GM23338 (cell line): ENCODE measurements around the gene KIAA1217. TPM values are rescaled to one million over a fixed set of nuclear protein-coding genes. Genes with fewer than 3 reads are reported as not detected.

Source experiments
- ATAC-seq: fragments of 200-7000 bp; cut with Tn5 transposase; 3 replicates; pipeline ENCODE4 v1.9.1; 2020
- DNase-seq: peaks from one replicate; pipeline ENCODE4 v3.0.0-alpha.2; 2015; ENCODE audit warnings: low spot score
- H2AFZ ChIP-seq: fragments of 200-600 bp; sonication (generic); 2 replicates; pipeline ENCODE4 v1.8.0; 2016; ENCODE audit warnings: antibody characterized with exemption, mild to moderate bottlenecking, moderate library complexity
- H3F3A ChIP-seq: fragments of 200-600 bp; sonication (generic); replicated peaks from 2 replicates; pipeline ENCODE4 v1.8.0; 2017; ENCODE audit warnings: antibody characterized with exemption, mixed run types, low read depth
- H3K27ac ChIP-seq: fragments of 200-600 bp; sonication (generic); 2 replicates; pipeline ENCODE4 v1.6.1; 2016; ENCODE audit warnings: low read depth
- H3K27me3 ChIP-seq: fragments of 200-600 bp; sonication (generic); 2 replicates; pipeline ENCODE4 v1.8.0; 2016; ENCODE audit warnings: mild to moderate bottlenecking, mixed run types, moderate library complexity; ENCODE audit not compliant: insufficient read depth
- H3K36me3 ChIP-seq: fragments of 200-600 bp; sonication (generic); 2 replicates; pipeline ENCODE4 v1.8.0; 2016; ENCODE audit warnings: mild to moderate bottlenecking; ENCODE audit not compliant: insufficient read depth
- H3K4me1 ChIP-seq: fragments of 200-600 bp; sonication (generic); 2 replicates; pipeline ENCODE4 v1.8.0; 2016; ENCODE audit warnings: mild to moderate bottlenecking, moderate library complexity; ENCODE audit not compliant: insufficient read depth
- H3K4me2 ChIP-seq: fragments of 200-600 bp; sonication (generic); 2 replicates; pipeline ENCODE4 v1.7.1; 2017; ENCODE audit warnings: mixed run types
- H3K4me3 ChIP-seq: fragments of 200-600 bp; sonication (generic); 2 replicates; pipeline ENCODE4 v1.6.1; 2016; ENCODE audit warnings: mixed run types
- H3K79me2 ChIP-seq: fragments of 200-600 bp; sonication (generic); replicated peaks from 2 replicates; pipeline ENCODE4 v1.8.0; 2017; ENCODE audit warnings: mild to moderate bottlenecking; ENCODE audit not compliant: insufficient read depth
- H3K9me2 ChIP-seq: fragments of 200-600 bp; sonication (generic); 2 replicates; pipeline ENCODE4 v1.8.0; 2017; ENCODE audit not compliant: insufficient read depth
- H4K20me1 ChIP-seq: fragments of 200-600 bp; sonication (generic); replicated peaks from 2 replicates; pipeline ENCODE4 v1.8.0; 2017; ENCODE audit warnings: mild to moderate bottlenecking; ENCODE audit not compliant: insufficient read depth
- H3K27ac Mint-ChIP-seq: 2 replicates; pipeline ENCODE4 v1.8.0; 2020; ENCODE audit warnings: inconsistent platforms, mild to moderate bottlenecking, moderate library complexity, mixed read lengths
- H3K27me3 Mint-ChIP-seq: 3 replicates; pipeline ENCODE4 v1.8.0; 2022; ENCODE audit warnings: low read depth, mild to moderate bottlenecking, moderate library complexity, mixed read lengths, inconsistent platforms; ENCODE audit not compliant: insufficient read depth, poor library complexity
- H3K36me3 Mint-ChIP-seq: 3 replicates; pipeline ENCODE4 v1.8.0; 2021; ENCODE audit warnings: low read depth, mild to moderate bottlenecking, inconsistent platforms, moderate library complexity, mixed read lengths
- H3K4me1 Mint-ChIP-seq: 3 replicates; pipeline ENCODE4 v1.8.0; 2020; ENCODE audit warnings: mild to moderate bottlenecking, inconsistent platforms, mixed read lengths
- H3K4me3 Mint-ChIP-seq: 3 replicates; pipeline ENCODE4 v1.8.0; 2021; ENCODE audit warnings: moderate library complexity, mild to moderate bottlenecking, inconsistent platforms, mixed read lengths
- H3K9me3 Mint-ChIP-seq: 3 replicates; pipeline ENCODE4 v1.8.0; 2020; ENCODE audit warnings: moderate library complexity, mild to moderate bottlenecking, inconsistent platforms, mixed read lengths
- CREB1 ChIP-seq: fragments of 250-450 bp; sonication (Bioruptor Pico); IDR thresholded peaks from 2 replicates; pipeline ENCODE4 v1.5.0; 2020; ENCODE audit warnings: low read depth, mild to moderate bottlenecking, moderate library complexity
- CTCF ChIP-seq, 2 experiments: fragments of 200-600 bp in 1 of 2; sonication (generic) in 1 of 2; conservative IDR thresholded peaks; 2 replicates each; pipeline versions ENCODE4 v1.5.1 to v1.6.1; 2016 to 2017; ENCODE audit warnings: antibody characterized with exemption in 2 of 2, low read depth in 2 of 2, mild to moderate bottlenecking in 2 of 2, moderate library complexity in 1 of 2
- ETS1 ChIP-seq: IDR thresholded peaks from 2 replicates; pipeline ENCODE4 v1.6.1; 2016; ENCODE audit warnings: antibody characterized with exemption
- EZH2 ChIP-seq: fragments of 200-600 bp; sonication (generic); IDR thresholded peaks from one replicate; pipeline ENCODE4 v1.8.0; 2017; ENCODE audit warnings: antibody characterized with exemption, mild to moderate bottlenecking, low read depth; ENCODE audit not compliant: unreplicated experiment
- EZH2phosphoT487 ChIP-seq: fragments of 200-600 bp; sonication (generic); IDR thresholded peaks from one replicate; pipeline ENCODE4 v1.8.1; 2018; ENCODE audit warnings: antibody characterized with exemption; ENCODE audit not compliant: unreplicated experiment
- JUNB ChIP-seq: IDR thresholded peaks from one replicate; pipeline ENCODE4 v1.6.1; 2016; ENCODE audit warnings: antibody characterized with exemption; ENCODE audit not compliant: unreplicated experiment
- NANOG ChIP-seq: IDR thresholded peaks from 2 replicates; pipeline ENCODE4 v1.6.1; 2016; ENCODE audit warnings: antibody characterized with exemption, borderline replicate concordance
- REST ChIP-seq: IDR thresholded peaks from one replicate; pipeline ENCODE4 v1.6.1; 2018; ENCODE audit warnings: antibody characterized with exemption; ENCODE audit not compliant: unreplicated experiment
- ZNF114 ChIP-seq: fragments of 250-450 bp; sonication (Bioruptor Pico); IDR thresholded peaks from 2 replicates; pipeline ENCODE4 v1.5.0; 2020; ENCODE audit warnings: mild to moderate bottlenecking, moderate library complexity
- ZNF331 ChIP-seq: fragments of 250-450 bp; sonication (Bioruptor Pico); IDR thresholded peaks from 2 replicates; pipeline ENCODE4 v1.5.0; 2020; ENCODE audit warnings: low read depth, mild to moderate bottlenecking, moderate library complexity
- polyA plus RNA-seq: library from polyadenylated mRNA; unstranded; fragments of >200 nt; fragmentation: Nextera tagmentation; extraction: Ambion mirVana; gene quantifications from 2 replicates; pipeline ENCODE4 v1.2.1, GENCODE V29; 2016
- total RNA-seq: library from RNA; depleted of rRNA; stranded (reverse); fragments of >200 nt; shearing (Covaris generic); gene quantifications from 2 replicates; pipeline ENCODE4 v1.2.3, GENCODE V29; 2014

KIAA1217 gene
- total and polyA plus RNA-seq, 2 experiments from 2014 or later = 6.4 to 9.1 TPM

- no peaks in the 10 kb centered on the region for H3K79me2 ChIP-seq
- ATAC-seq (no peak), DNase-seq (no peak)
- no peaks in the 10 kb centered on the region for H3F3A ChIP-seq
- no peak overlapping the region for H2AFZ ChIP-seq
- H3K4me3 Mint-ChIP-seq = no peak overlapping the region
- no peak overlapping the region for H3K4me3 ChIP-seq
- no peaks in the 10 kb centered on the region for H3K27me3 Mint-ChIP-seq
- H3K4me1 Mint-ChIP-seq = peaks cover 23% of the 10 kb centered on the region
- peaks cover under 1% of the 10 kb centered on the region; the same call in 1 of the 3 replicates for H3K36me3 Mint-ChIP-seq
- H3K9me3 Mint-ChIP-seq = no peaks in the 10 kb centered on the region
- no peaks in the 10 kb centered on the region for H4K20me1 ChIP-seq
- TF ChIP-seq CTCF (conservative IDR thresholded peaks at IDR 0.05; ENCODE audit: low read depth in 2 of 2) (no peak), CREB1 (no peak), ZNF331 (CRISPR knock-in tag) (no peak), EZH2phosphoT487 (no peak), ETS1 (no peak), ZNF114 (CRISPR knock-in tag) (no peak), JUNB (no peak)
- H3K27ac ChIP-seq = no peak overlapping the region
- H3K9me2 ChIP-seq = no peaks in the 10 kb centered on the region
- no peaks in the 10 kb centered on the region for H3K4me1 ChIP-seq
- no peak overlapping the region for H3K27ac Mint-ChIP-seq
- H3K27me3 ChIP-seq = no peaks in the 10 kb centered on the region
- H3K4me2 ChIP-seq = no peak overlapping the region
- no peaks in the 10 kb centered on the region for H3K36me3 ChIP-seq
Measured at GRCh38 chr10:24579448-24579847, 370.5 kb downstream of the KIAA1217 start.

- Histone ChIP-seq H3K4me1 (no peaks in the 10 kb centered on the region), H3K27me3 (no peaks in the 10 kb centered on the region), H3K9me2 (no peaks in the 10 kb centered on the region), H3F3A (no peaks in the 10 kb centered on the region), H4K20me1 (no peaks in the 10 kb centered on the region), H3K79me2 (no peaks in the 10 kb centered on the region), H3K27ac (no peak overlapping the region), H2AFZ (no peak overlapping the region), H3K36me3 (no peaks in the 10 kb centered on the region), H3K4me3 (no peak overlapping the region), H3K4me2 (no peak overlapping the region)
- Mint-ChIP-seq H3K27ac (peak overlapping the region; percentile 68; the same call in 1 of the 2 replicates), H3K9me3 (no peaks in the 10 kb centered on the region), H3K27me3 (no peaks in the 10 kb centered on the region), H3K4me3 (peak overlapping the region; percentile 18; the same call in 1 of the 3 replicates), H3K4me1 (peaks cover 18% of the 10 kb centered on the region), H3K36me3 (peaks cover 4% of the 10 kb centered on the region; the same call in 1 of the 3 replicates)
- DNase-seq = peak; percentile 47
- peak; percentile 97 for ATAC-seq
- TF ChIP-seq JUNB = no peak
- no peak for TF ChIP-seq CTCF (conservative IDR thresholded peaks at IDR 0.05; ENCODE audit: low read depth in 2 of 2)
- no peak for TF ChIP-seq NANOG
- TF ChIP-seq EZH2 = no peak
- no peak for TF ChIP-seq REST
Measured at GRCh38 chr10:24579906-24580305, 371.0 kb downstream of the KIAA1217 start.
